OCI-LY7 (cell line): ENCODE data around the gene IKBKE. TPM values are rescaled to one million over a fixed set of nuclear protein-coding genes. Genes with fewer than 3 reads are reported as not detected.

ENCODE experiments used
- BruUV-seq: library from RNA; stranded (reverse); fragments of 400-500 nt; replicated peaks from 2 replicates; lab custom pipeline; 2021; lab: Mats Ljungman, UMichigan
- CTCF ChIA-PET: fragments of 300-600 bp; sonication (Branson Sonifier 250); formaldehyde crosslinking; loops from one replicate; lab custom pipeline; 2022; ENCODE audit warnings: antibody characterized with exemption; ENCODE audit not compliant: unreplicated experiment; lab: Charles Lee
- POLR2A ChIA-PET: fragments of 300-600 bp; sonication (Branson Sonifier 250); formaldehyde crosslinking; loops from one replicate; lab custom pipeline; 2022; ENCODE audit warnings: antibody characterized with exemption; lab: Charles Lee
- DNase-seq: peaks from one replicate; pipeline ENCODE4 v3.0.0-alpha.2; 2015; ENCODE audit warnings: low spot score
- H2AFZ ChIP-seq: fragments of 200-600 bp; sonication (generic), shearing (Covaris generic); 2 replicates; pipeline ENCODE4 v1.6.1; 2014; ENCODE audit warnings: mild to moderate bottlenecking, antibody characterized with exemption, low read length, moderate library complexity
- H3K27ac ChIP-seq: fragments of 200-600 bp; sonication (generic); 2 replicates; pipeline ENCODE4 v1.5.1; 2014; ENCODE audit warnings: mixed run types, low read depth, mild to moderate bottlenecking, moderate library complexity, low read length, inconsistent platforms; ENCODE audit not compliant: poor library complexity, severe bottlenecking
- H3K36me3 ChIP-seq: fragments of 200-600 bp; sonication (generic); 2 replicates; pipeline ENCODE4 v1.6.1; 2014; ENCODE audit warnings: mild to moderate bottlenecking, antibody characterized with exemption, low read length, moderate library complexity, mixed read lengths; ENCODE audit not compliant: insufficient read depth
- H3K4me1 ChIP-seq: fragments of 200-600 bp; sonication (generic); 2 replicates; pipeline ENCODE4 v1.5.1; 2014; ENCODE audit warnings: mild to moderate bottlenecking, low read length; ENCODE audit not compliant: insufficient read depth, poor library complexity, severe bottlenecking
- H3K4me2 ChIP-seq: fragments of 200-600 bp; sonication (generic); 2 replicates; pipeline ENCODE4 v1.6.1; 2014; ENCODE audit warnings: mild to moderate bottlenecking, low read length
- H3K4me3 ChIP-seq: fragments of 200-600 bp; sonication (generic); 2 replicates; pipeline ENCODE4 v1.5.1; 2014; ENCODE audit warnings: mild to moderate bottlenecking, low read depth, low read length; ENCODE audit not compliant: poor library complexity, severe bottlenecking
- H3K79me2 ChIP-seq: fragments of 200-600 bp; sonication (generic); 2 replicates; pipeline ENCODE4 v1.6.1; 2016; ENCODE audit warnings: low read depth, mild to moderate bottlenecking, low read length, moderate library complexity, mixed read lengths; ENCODE audit not compliant: insufficient read depth
- H3K9me2 ChIP-seq: fragments of 200-600 bp; sonication (generic); 2 replicates; pipeline ENCODE4 v1.6.1; 2016; ENCODE audit warnings: mild to moderate bottlenecking, low read length, mixed read lengths; ENCODE audit not compliant: insufficient read depth
- H3K9me3 ChIP-seq: fragments of 200-600 bp; sonication (generic); 2 replicates; pipeline ENCODE4 v1.6.1; 2014; ENCODE audit warnings: mild to moderate bottlenecking, mixed run types, low read length, mixed read lengths
- H4K20me1 ChIP-seq: fragments of 200-600 bp; sonication (generic); 2 replicates; pipeline ENCODE4 v1.6.1; 2014; ENCODE audit warnings: mild to moderate bottlenecking, antibody characterized with exemption, low read length, moderate library complexity, mixed read lengths; ENCODE audit not compliant: insufficient read depth
- CTCF ChIP-seq: fragments of 200-600 bp; sonication (generic); conservative IDR thresholded peaks from 2 replicates; pipeline ENCODE4 v1.5.1; 2014; ENCODE audit warnings: mild to moderate bottlenecking, antibody characterized with exemption, low read length, moderate library complexity, mixed read lengths
- EZH2phosphoT487 ChIP-seq: fragments of 200-600 bp; sonication (generic); IDR thresholded peaks from 2 replicates; pipeline ENCODE4 v1.6.1; 2018; ENCODE audit warnings: low read depth, borderline replicate concordance, mild to moderate bottlenecking, mixed run types, antibody characterized with exemption, low read length, moderate library complexity, mixed read lengths
- intact Hi-C: fragments of 100-400 bp; cut with micrococcal nuclease; formaldehyde crosslinking; loops from one replicate; pipeline ENCODE4 v1.10.0; 2022; ENCODE audit not compliant: unreplicated experiment
- total RNA-seq, 2 experiments: library from RNA; depleted of rRNA in 1 of 2; stranded (reverse); fragments of >200 nt in 1 of 2; shearing (Covaris generic) in 1 of 2; gene quantifications; 2 replicates each; pipeline ENCODE4 v1.2.3, GENCODE V29; 2014 to 2022

Gene IKBKE
- total RNA-seq, 2 experiments from 2014 or later, result 23.9 to 38.5 TPM

- CTCF ChIA-PET, result no interaction called here
- Histone ChIP-seq H3K4me3 (no peak overlapping the region), H3K4me1 (no peaks in the 10 kb centered on the region), H3K27ac (no peak overlapping the region), H3K36me3 (peaks cover 9% of the 10 kb centered on the region; the same call in 1 of the 2 replicates), H4K20me1 (no peaks in the 10 kb centered on the region), H3K9me3 (no peaks in the 10 kb centered on the region), H3K4me2 (no peak overlapping the region), H3K79me2 (no peaks in the 10 kb centered on the region), H2AFZ (no peak overlapping the region), H3K9me2 (no peaks in the 10 kb centered on the region)
- TF ChIP-seq CTCF, result no peak
- no peak for TF ChIP-seq EZH2phosphoT487
- intact Hi-C loops, result no loop called here
- BruUV-seq, result no TSS peak
- DNase-seq, result no peak
- POLR2A ChIA-PET, result interaction anchor here (0.5 to 0.6 kb wide), 2 partner anchors 12 to 160 kb away, joined by 3 to 6 read pairs; no protein-coding TSS in a partner anchor
Observed at GRCh38 chr1:206453111-206453510, 17.2 kb upstream of the IKBKE start.

GRCh38 chr1:206455289-206455665 lies 15.0 kb upstream of the IKBKE start:
- Histone ChIP-seq H3K9me2 (no peaks in the 10 kb centered on the region), H3K36me3 (peaks cover 8% of the 10 kb centered on the region; the same call in 1 of the 2 replicates), H3K4me2 (no peak overlapping the region), H2AFZ (no peak overlapping the region), H4K20me1 (no peaks in the 10 kb centered on the region), H3K27ac (no peak overlapping the region), H3K4me1 (no peaks in the 10 kb centered on the region), H3K9me3 (no peaks in the 10 kb centered on the region), H3K4me3 (no peak overlapping the region), H3K79me2 (no peaks in the 10 kb centered on the region)
- ChIA-PET CTCF (no interaction called here), POLR2A (no interaction called here)
- TF ChIP-seq EZH2phosphoT487 (no peak), CTCF (no peak)
- no peak for DNase-seq
- BruUV-seq, result no TSS peak
- intact Hi-C loops, result no loop called here

GRCh38 chr1:206455666-206456344 lies 14.5 kb upstream of the IKBKE start:
- ChIA-PET CTCF (no interaction called here), POLR2A (no interaction called here)
- Histone ChIP-seq H3K9me3 (no peaks in the 10 kb centered on the region), H3K36me3 (peaks cover 4% of the 10 kb centered on the region; the same call in 1 of the 2 replicates), H2AFZ (no peak overlapping the region), H4K20me1 (no peaks in the 10 kb centered on the region), H3K4me1 (no peaks in the 10 kb centered on the region), H3K4me2 (no peak overlapping the region), H3K27ac (no peak overlapping the region), H3K4me3 (no peak overlapping the region), H3K79me2 (no peaks in the 10 kb centered on the region), H3K9me2 (no peaks in the 10 kb centered on the region)
- intact Hi-C loops, result no loop called here
- TF ChIP-seq CTCF, result no peak
- no peak for TF ChIP-seq EZH2phosphoT487
- DNase-seq, result no peak
- no TSS peak for BruUV-seq
